Measurements from ENCODE around the gene MKNK1. TPM values are rescaled to one million over a fixed set of nuclear protein-coding genes. Genes with fewer than 3 reads are reported as not detected.

MKNK1 gene
- total and polyA plus RNA-seq, 12 donors: 22.4 to 50.6 (median 36.8) TPM

- no peaks in the 10 kb centered on the region for H3K27me3 ChIP-seq
- ATAC-seq: no peak
- no peak for TF ChIP-seq CTCF (IDR thresholded peaks at IDR 0.05)
- H3K9me3 ChIP-seq: peaks cover 0 to 23% (median 8%) of the 10 kb centered on the region in 11 donors
- H3K36me3 ChIP-seq: peaks cover 0 to 95% (median 38%) of the 10 kb centered on the region in 9 donors
- no peak overlapping the region for H3K27ac ChIP-seq
- peaks cover 0 to 21% (median 8%) of the 10 kb centered on the region in 9 donors for H3K4me1 ChIP-seq
- DNase-seq: no peak
- no peak overlapping the region for H3K4me3 ChIP-seq
- WGBS, 2 donors: 89 to 94% methylated on average over 1 of the region's 1 CpG
- intact Hi-C loops (cut with DNase I): no loop called here
These were observed 42.3 kb upstream of the MKNK1 start for GRCh38 chr1:46646331-46646730.

- 97 to 99% methylated on average over 4 of the region's 4 CpGs for WGBS, 2 donors
- H3K27ac ChIP-seq: no peak overlapping the region
- no peaks in the 10 kb centered on the region for H3K27me3 ChIP-seq
- H3K9me3 ChIP-seq: peaks cover 0 to 23% (median 8%) of the 10 kb centered on the region in 11 donors
- peaks cover 0 to 23% (median 8%) of the 10 kb centered on the region in 9 donors for H3K4me1 ChIP-seq
- no peak overlapping the region for H3K4me3 ChIP-seq
- TF ChIP-seq CTCF (IDR thresholded peaks at IDR 0.05): no peak
- peaks cover 0 to 99% (median 38%) of the 10 kb centered on the region in 9 donors for H3K36me3 ChIP-seq
- intact Hi-C loops (cut with DNase I): no loop called here
- ATAC-seq (no peak), DNase-seq (no peak)
These were observed 41.7 kb upstream of the MKNK1 start for GRCh38 chr1:46645815-46646214.

- peak in 6 of 8 donors; percentile 62 to 83 (median 71) for ATAC-seq
- DNase-seq: no peak
- Histone ChIP-seq H3K4me1 (peaks cover 0 to 31% (median 8%) of the 10 kb centered on the region in 9 donors), H3K4me3 (no peak overlapping the region), H3K27me3 (no peaks in the 10 kb centered on the region), H3K36me3 (peaks cover 0 to 97% (median 22%) of the 10 kb centered on the region in 9 donors), H3K27ac (peak overlapping the region in 8 of 10 donors; percentile 1 to 73 (median 24)), H3K9me3 (peaks cover 0 to 6% (median 0%) of the 10 kb centered on the region in 11 donors)
- TF ChIP-seq CTCF (IDR thresholded peaks at IDR 0.05): no peak
- intact Hi-C loops (cut with DNase I): no loop called here
These were observed 39.3 kb upstream of the MKNK1 start for GRCh38 chr1:46643368-46643775.

GRCh38 chr1:46642115-46642680 lies 38.1 kb upstream of the MKNK1 start:
- Histone ChIP-seq H3K9me3 (no peaks in the 10 kb centered on the region), H3K36me3 (peaks cover 0 to 90% (median 17%) of the 10 kb centered on the region in 9 donors), H3K4me3 (no peak overlapping the region), H3K27ac (peak overlapping the region in 1 of 10 donors; percentile 73), H3K27me3 (no peaks in the 10 kb centered on the region), H3K4me1 (peaks cover 0 to 42% (median 16%) of the 10 kb centered on the region in 9 donors)
- ATAC-seq (peak in 1 of 8 donors; percentile 14), DNase-seq (no peak)
- TF ChIP-seq CTCF (IDR thresholded peaks at IDR 0.05): no peak
- intact Hi-C loops (cut with DNase I): no loop called here
